GM12878 (cell line): ENCODE data around the gene CDH8. TPM values are rescaled to one million over a fixed set of nuclear protein-coding genes. Genes with fewer than 3 reads are reported as not detected.
"Not testable (repeated sequence)": the region's sequence is repeated elsewhere in the genome, so short reads cannot be mapped to it uniquely, and the experiment has no call there.

Source experiments
- ATAC-seq: fragments of 200-7000 bp; cut with Tn5 transposase; 3 replicates; pipeline ENCODE4 v1.9.1; 2020; ENCODE audit warnings: mild to moderate bottlenecking, moderate library complexity
- BruUV-seq: library from RNA; stranded (reverse); fragments of 400-500 nt; replicated peaks from 2 replicates; lab custom pipeline; 2021; lab: Mats Ljungman, UMichigan
- CTCF ChIA-PET: fragments of 300-600 bp; sonication (Branson Sonifier 250); formaldehyde crosslinking; extraction: SDS; loops from one replicate; lab custom pipeline; 2021; ENCODE audit warnings: inconsistent platforms; lab: Yijun Ruan, JAX
- POLR2A ChIA-PET: fragments of 350-600 bp; formaldehyde crosslinking; extraction: SDS; loops from one replicate; lab custom pipeline; 2021; ENCODE audit warnings: inconsistent platforms; lab: Charles Lee
- RAD21 ChIA-PET: fragments of 300-600 bp; sonication (Branson Sonifier 250); formaldehyde crosslinking; loops from one replicate; lab custom pipeline; 2023; ENCODE audit warnings: antibody characterized with exemption; ENCODE audit not compliant: unreplicated experiment; lab: Charles Lee
- SMC1A ChIA-PET: fragments of 300-600 bp; sonication (Branson Sonifier 250); formaldehyde crosslinking; loops from one replicate; lab custom pipeline; 2023; ENCODE audit not compliant: unreplicated experiment, uncharacterized antibody; lab: Charles Lee
- DNase-seq: peaks from one replicate; pipeline ENCODE4 v3.0.0-alpha.2; 2011; ENCODE audit warnings: low read depth, low spot score
- FAIRE-seq: peaks from 3 replicates; lab custom pipeline; 2011; peaks lifted over from hg19 to GRCh38; lab: Jason Lieb, UNC
- H2AFZ ChIP-seq: 2 replicates; pipeline ENCODE4 v1.6.0; 2011; ENCODE audit warnings: low read depth, low read length, control low read depth; ENCODE audit not compliant: control insufficient read depth
- H3K27ac ChIP-seq: 2 replicates; pipeline ENCODE4 v1.5.1; 2011; ENCODE audit warnings: control low read depth; ENCODE audit not compliant: control insufficient read depth, insufficient read depth
- H3K27me3 ChIP-seq, 2 experiments: replicated peaks in 1 of 2; 2 replicates each; pipeline versions ENCODE4 v1.6.0 to v1.6.1; 2011; ENCODE audit warnings: low read length in 1 of 2; ENCODE audit not compliant: control insufficient read depth in 2 of 2, insufficient read depth in 2 of 2
- H3K36me3 ChIP-seq, 2 experiments: 2 replicates each; pipeline ENCODE4 v1.5.1; 2011; ENCODE audit warnings: low read length in 1 of 2; ENCODE audit not compliant: control insufficient read depth in 2 of 2, insufficient read depth in 2 of 2
- H3K4me1 ChIP-seq: 2 replicates; pipeline ENCODE4 v1.6.1; 2011; ENCODE audit warnings: mild to moderate bottlenecking, low read length, moderate library complexity, mixed read lengths; ENCODE audit not compliant: control insufficient read depth, insufficient read depth
- H3K4me2 ChIP-seq: 2 replicates; pipeline ENCODE4 v1.6.0; 2011; ENCODE audit warnings: control low read depth; ENCODE audit not compliant: control insufficient read depth, insufficient read depth
- H3K4me3 ChIP-seq: fragments of 200-600 bp; sonication (generic); 2 replicates; pipeline ENCODE4 v1.5.1; 2016
- H3K79me2 ChIP-seq: 2 replicates; pipeline ENCODE4 v1.6.0; 2011; ENCODE audit warnings: low read length; ENCODE audit not compliant: control insufficient read depth, insufficient read depth
- H3K9ac ChIP-seq: 2 replicates; pipeline ENCODE4 v1.8.0; 2011; ENCODE audit warnings: low read length, control low read depth, mixed read lengths; ENCODE audit not compliant: control insufficient read depth, insufficient read depth
- H3K9me3 ChIP-seq: replicated peaks from 3 replicates; pipeline ENCODE4 v1.5.1; 2011; ENCODE audit warnings: mild to moderate bottlenecking, low read length; ENCODE audit not compliant: control insufficient read depth, insufficient read depth
- H4K20me1 ChIP-seq: 2 replicates; pipeline ENCODE4 v1.6.0; 2011; ENCODE audit not compliant: control insufficient read depth, insufficient read depth
- ASH2L ChIP-seq: fragments of 300-600, 200-600 bp; sonication (generic); IDR thresholded peaks from 2 replicates; pipeline ENCODE4 v1.6.1; 2017; ENCODE audit warnings: low read depth, mild to moderate bottlenecking, borderline replicate concordance
- BHLHE40 ChIP-seq, 2 experiments: fragments of 450-650 bp in 1 of 2; IDR thresholded peaks; 2 replicates each; pipeline ENCODE4 v1.6.1; 2011 to 2017; ENCODE audit warnings: low read depth in 2 of 2, borderline replicate concordance in 1 of 2, improper control_type of control experiment in 1 of 2, low read length in 1 of 2, mild to moderate bottlenecking in 1 of 2
- CHD2 ChIP-seq: IDR thresholded peaks from 2 replicates; pipeline ENCODE4 v1.6.1; 2011; ENCODE audit warnings: low read depth, low read length, improper control_type of control experiment, borderline replicate concordance
- CREM ChIP-seq: IDR thresholded peaks from 2 replicates; pipeline ENCODE4 v1.6.1; 2014; ENCODE audit warnings: antibody characterized with exemption, low read depth
- GATAD2B ChIP-seq: fragments of 450-650 bp; conservative IDR thresholded peaks from 2 replicates; pipeline ENCODE4 v1.6.1; 2017; ENCODE audit warnings: low read depth, mild to moderate bottlenecking, moderate library complexity
- HDGF ChIP-seq: fragments of 450-650 bp; IDR thresholded peaks from 2 replicates; pipeline ENCODE4 v1.6.1; 2016; ENCODE audit warnings: antibody characterized with exemption
- KDM1A ChIP-seq: fragments of 200-600 bp; sonication (generic); IDR thresholded peaks from 2 replicates; pipeline ENCODE4 v1.6.1; 2016; ENCODE audit warnings: borderline replicate concordance
- MLLT1 ChIP-seq: fragments of 450-650 bp; IDR thresholded peaks from 2 replicates; pipeline ENCODE4 v1.6.1; 2016; ENCODE audit warnings: mild to moderate bottlenecking
- NFIC ChIP-seq: IDR thresholded peaks from 2 replicates; pipeline ENCODE4 v1.6.1; 2012; ENCODE audit warnings: low read depth, mild to moderate bottlenecking, inconsistent platforms, low read length, moderate library complexity
- PML ChIP-seq: IDR thresholded peaks from 2 replicates; pipeline ENCODE4 v1.6.1; 2012; ENCODE audit warnings: low read length, inconsistent platforms
- POLR2A ChIP-seq: IDR thresholded peaks from 2 replicates; pipeline ENCODE4 v1.6.1; 2011; ENCODE audit warnings: low read depth, mild to moderate bottlenecking, low read length
- REST ChIP-seq: IDR thresholded peaks from 2 replicates; pipeline ENCODE4 v1.6.1; 2012; ENCODE audit warnings: mild to moderate bottlenecking, low read depth, low read length
- SP1 ChIP-seq: IDR thresholded peaks from one replicate; pipeline ENCODE4 v1.6.1; 2011; ENCODE audit warnings: low read depth, low read length
- ZNF207 ChIP-seq: fragments of 450-650 bp; IDR thresholded peaks from 2 replicates; pipeline ENCODE4 v1.6.1; 2014; ENCODE audit warnings: antibody characterized with exemption, mild to moderate bottlenecking, borderline replicate concordance
- WGBS: methylation state at CpG from one replicate; pipeline ENCODE4 v1.1.6; 2016; ENCODE audit warnings: low lambda C conversion rate; ENCODE audit not compliant: insufficient replicate concordance, insufficient coverage; ENCODE audit errors: missing lambda C conversion rate; 5-methylcytosine and 5-hydroxymethylcytosine counted together
- in situ Hi-C: fragments of 300-500 bp; cut with MboI; formaldehyde crosslinking; loops from 9 replicates; pipeline ENCODE4 v1.14.3; 2018; ENCODE audit warnings: mixed read lengths
- intact Hi-C: fragments of 100-400 bp; cut with micrococcal nuclease; formaldehyde crosslinking; loops from one replicate; pipeline ENCODE4 v1.14.2; 2022; ENCODE audit not compliant: unreplicated experiment
- polyA plus RNA-seq, 11 experiments: library from polyadenylated mRNA; depleted of rRNA in 4 of 11; unstranded in 6 of 11; stranded (reverse) in 5 of 11; fragments of >200 nt; fragmentation: Nextera tagmentation in 4 of 11; fragmentation: Illumina TruSeq in 1 of 11; extraction: Ambion mirVana in 4 of 11; extraction: Trizol in 1 of 11; gene quantifications; 1 replicate in 1 of 11; 2 replicates in 10 of 11; pipeline versions ENCODE4 v1.2.1 to v1.2.3, GENCODE V29; 2011 to 2016; ENCODE audit warnings: inconsistent platforms in 2 of 11, missing spikeins in 2 of 11, low read depth in 1 of 11
- total RNA-seq, 4 experiments: library from RNA; depleted of rRNA in 3 of 4; stranded (reverse); fragments of >200 nt in 3 of 4; fragmentation: Illumina TruSeq in 1 of 4; extraction: Trizol in 1 of 4; gene quantifications; 2 replicates each; pipeline versions ENCODE4 v1.2.1 to v1.2.3, GENCODE V29; 2013 to 2021

The CDH8 gene
- total and polyA plus RNA-seq, 10 of the 15 experiments (the other 5 are each of a cell fraction or from before 2014, with no cell fraction given): 0.13 to 0.68 (median 0.25) TPM; not detected in 3

GRCh38 chr16:61713787-61714186 lies 322.5 kb downstream of the CDH8 start:
- POLR2A ChIA-PET: no interaction called here
- no peaks in the 10 kb centered on the region for H4K20me1 ChIP-seq
- no TSS peak for BruUV-seq
- H3K4me1 ChIP-seq: no peaks in the 10 kb centered on the region
- RAD21 ChIA-PET: no interaction called here
- H2AFZ ChIP-seq: no peak overlapping the region
- WGBS: 29% methylated on average over 5 of the region's 5 CpGs
- no peaks in the 10 kb centered on the region for H3K36me3 ChIP-seq
- no peak overlapping the region for H3K9ac ChIP-seq
- CTCF ChIA-PET: no interaction called here
- no peaks in the 10 kb centered on the region for H3K27me3 ChIP-seq
- H3K79me2 ChIP-seq: no peaks in the 10 kb centered on the region
- ATAC-seq (no peak), DNase-seq (no peak), FAIRE-seq (no peak)
- in situ Hi-C loops (loop anchor here (10.0 kb wide), 1 partner anchor 61 kb away; no protein-coding TSS in a partner anchor), intact Hi-C loops (no loop called here)
- SMC1A ChIA-PET: no interaction called here
- H3K9me3 ChIP-seq: no peaks in the 10 kb centered on the region
- no peak overlapping the region for H3K27ac ChIP-seq
- TF ChIP-seq ASH2L (no peak), PML (no peak), POLR2A (no peak), KDM1A (no peak), NFIC (no peak), MLLT1 (no peak), SP1 (no peak), HDGF (no peak), REST (no peak), GATAD2B (no peak), BHLHE40 (IDR thresholded peaks at IDR 0.05; ENCODE audit: borderline replicate concordance in 1 of 2, low read depth in 2 of 2, low read length in 1 of 2) (no peak), ZNF207 (no peak), CREM (no peak), CHD2 (no peak)
- H3K4me3 ChIP-seq: no peak overlapping the region
- no peak overlapping the region for H3K4me2 ChIP-seq

GRCh38 chr16:61699640-61700039 lies 336.6 kb downstream of the CDH8 start:
- H2AFZ ChIP-seq, BruUV-seq, H3K9me3 ChIP-seq, H3K9ac ChIP-seq, SMC1A ChIA-PET, ATAC-seq, H3K4me1 ChIP-seq, H3K27me3 ChIP-seq, H3K4me2 ChIP-seq, DNase-seq, in situ Hi-C loops, H3K79me2 ChIP-seq, RAD21 ChIA-PET, CTCF ChIA-PET, H3K36me3 ChIP-seq, H4K20me1 ChIP-seq, H3K27ac ChIP-seq, H3K4me3 ChIP-seq, intact Hi-C loops, FAIRE-seq, POLR2A ChIA-PET: not testable (repeated sequence)
- 45% methylated on average over 4 of the region's 4 CpGs for WGBS
